NCI-H524 treated with DMSO at 0.1 percent for 48 hours (cell line): ENCODE data around the gene SNX17.
"Not testable (repeated sequence)": the region's sequence is repeated elsewhere in the genome, so short reads cannot be mapped to it uniquely, and the experiment has no call there.

Source experiments
- DNase-seq: peaks from one replicate; lab custom pipeline; 2025; lab: John Stamatoyannopoulos, UW

The SNX17 gene

GRCh38 chr2:27400348-27401135, 30.1 kb downstream of the SNX17 start:
- DNase-seq: no peak

GRCh38 chr2:27407798-27408491, 37.5 kb downstream of the SNX17 start:
- peak; percentile 31 for DNase-seq

- DNase-seq: no peak
These were observed 38.3 kb downstream of the SNX17 start for GRCh38 chr2:27408601-27409320.

GRCh38 chr2:27409321-27410073, 39.1 kb downstream of the SNX17 start, which contains the start of gene PPM1G:
TSS of gene PPM1G (minus strand) at chr2:27409591. CDS start at chr2:27409422, 169 bp downstream.
- DNase-seq: peak; percentile 59

GRCh38 chr2:27412419-27413152, 42.2 kb downstream of the SNX17 start:
- no peak for DNase-seq

- no peak for DNase-seq
These were observed 45.7 kb downstream of the SNX17 start for GRCh38 chr2:27416151-27416550.

- no peak for DNase-seq
These were observed 50.6 kb downstream of the SNX17 start for GRCh38 chr2:27420996-27421395.

- no peak for DNase-seq
These were observed 51.3 kb downstream of the SNX17 start for GRCh38 chr2:27421660-27422250.

- no peak for DNase-seq
These were observed 52.5 kb downstream of the SNX17 start for GRCh38 chr2:27422958-27423357.

GRCh38 chr2:27425039-27425438, 54.6 kb downstream of the SNX17 start:
- not testable (repeated sequence) for DNase-seq
